ENCODE data around the gene USP32. TPM values are rescaled to one million over a fixed set of nuclear protein-coding genes. Genes with fewer than 3 reads are reported as not detected.
"Not testable (repeated sequence)": the region's sequence is repeated elsewhere in the genome, so short reads cannot be mapped to it uniquely, and the experiment has no call there.

Gene USP32
- total RNA-seq, 2 experiments from 2014 or later: 36.7 to 44.0 TPM

GRCh38 chr17:60351012-60351695 lies 40.8 kb downstream of the USP32 start:
- no peak for DNase-seq
- Mint-ChIP-seq H3K27me3 (ENCODE audit: low read depth) (no peaks in the 10 kb centered on the region), H3K27ac (no peak overlapping the region), H3K4me3 (no peak overlapping the region), H3K4me1 (ENCODE audit: low read depth) (peaks cover 19% of the 10 kb centered on the region), H3K9me3 (ENCODE audit: insufficient read depth) (no peaks in the 10 kb centered on the region), H3K36me3 (ENCODE audit: low read depth) (no peaks in the 10 kb centered on the region)
- ChIA-PET POLR2A (no interaction called here), CTCF (no interaction called here)
- ATAC-seq: no peak

GRCh38 chr17:60348616-60349015 lies 43.3 kb downstream of the USP32 start:
- DNase-seq (no peak), ATAC-seq (no peak)
- no peaks in the 10 kb centered on the region for H3K9me3 Mint-ChIP-seq (ENCODE audit: insufficient read depth)
- H3K4me1 Mint-ChIP-seq (ENCODE audit: low read depth): no peaks in the 10 kb centered on the region
- H3K27ac Mint-ChIP-seq: no peak overlapping the region
- H3K4me3 Mint-ChIP-seq: no peak overlapping the region
- H3K36me3 Mint-ChIP-seq (ENCODE audit: low read depth): peaks cover 6% of the 10 kb centered on the region
- ChIA-PET POLR2A (no interaction called here), CTCF (no interaction called here)
- no peaks in the 10 kb centered on the region for H3K27me3 Mint-ChIP-seq (ENCODE audit: low read depth)

GRCh38 chr17:60345233-60345632 lies 46.7 kb downstream of the USP32 start:
- CTCF ChIA-PET: interaction anchor here (1.0 kb wide), 1 partner anchor 28 kb away, joined by 3 read pairs; no protein-coding TSS in a partner anchor

GRCh38 chr17:60342492-60342891 lies 49.4 kb downstream of the USP32 start:
- DNase-seq; POLR2A ChIA-PET; H3K4me3 Mint-ChIP-seq; ATAC-seq; H3K9me3 Mint-ChIP-seq (ENCODE audit: insufficient read depth); H3K27me3 Mint-ChIP-seq (ENCODE audit: low read depth); CTCF ChIA-PET: not testable (repeated sequence)
- Mint-ChIP-seq H3K36me3 (ENCODE audit: low read depth) (peaks cover 35% of the 10 kb centered on the region), H3K4me1 (ENCODE audit: low read depth) (peaks cover 14% of the 10 kb centered on the region), H3K27ac (peak overlapping the region; percentile 23)

More at GRCh38 chr17:60345233-60345632, 46.7 kb downstream of the USP32 start:
- no peak for DNase-seq
- peaks cover 34% of the 10 kb centered on the region for H3K36me3 Mint-ChIP-seq (ENCODE audit: low read depth)
- no peaks in the 10 kb centered on the region for H3K27me3 Mint-ChIP-seq (ENCODE audit: low read depth)
- H3K4me1 Mint-ChIP-seq (ENCODE audit: low read depth): peaks cover 14% of the 10 kb centered on the region
- ATAC-seq: no peak
- H3K27ac Mint-ChIP-seq: no peak overlapping the region
- H3K4me3 Mint-ChIP-seq: no peak overlapping the region
- no peaks in the 10 kb centered on the region for H3K9me3 Mint-ChIP-seq (ENCODE audit: insufficient read depth)
- POLR2A ChIA-PET: no interaction called here

- ATAC-seq: no peak
- peaks cover 8% of the 10 kb centered on the region for H3K36me3 Mint-ChIP-seq (ENCODE audit: low read depth)
Observed at GRCh38 chr17:60335289-60335688, 56.6 kb downstream of the USP32 start.

GRCh38 chr17:60333628-60334031 lies 58.3 kb downstream of the USP32 start:
- no peak overlapping the region for H3K27ac Mint-ChIP-seq
- H3K27me3 Mint-ChIP-seq (ENCODE audit: low read depth): no peaks in the 10 kb centered on the region
- ChIA-PET CTCF (no interaction called here), POLR2A (no interaction called here)
- no peaks in the 10 kb centered on the region for H3K9me3 Mint-ChIP-seq (ENCODE audit: insufficient read depth)
- no peak overlapping the region for H3K4me3 Mint-ChIP-seq
- H3K4me1 Mint-ChIP-seq (ENCODE audit: low read depth): peaks cover 3% of the 10 kb centered on the region
- H3K36me3 Mint-ChIP-seq (ENCODE audit: low read depth): peaks cover 8% of the 10 kb centered on the region
- DNase-seq: no peak
- no peak for ATAC-seq

More at GRCh38 chr17:60335289-60335688, 56.6 kb downstream of the USP32 start:
- DNase-seq: no peak
- Mint-ChIP-seq H3K27ac (no peak overlapping the region), H3K4me3 (no peak overlapping the region), H3K9me3 (ENCODE audit: insufficient read depth) (no peaks in the 10 kb centered on the region), H3K4me1 (ENCODE audit: low read depth) (peaks cover 3% of the 10 kb centered on the region), H3K27me3 (ENCODE audit: low read depth) (no peaks in the 10 kb centered on the region)
- CTCF ChIA-PET: no interaction called here
- POLR2A ChIA-PET: no interaction called here

- H3K4me3 Mint-ChIP-seq; H3K9me3 Mint-ChIP-seq (ENCODE audit: insufficient read depth); H3K27ac Mint-ChIP-seq; H3K4me1 Mint-ChIP-seq (ENCODE audit: low read depth); ATAC-seq; CTCF ChIA-PET; H3K27me3 Mint-ChIP-seq (ENCODE audit: low read depth); DNase-seq; H3K36me3 Mint-ChIP-seq (ENCODE audit: low read depth): not testable (repeated sequence)
- POLR2A ChIA-PET: interaction anchor here (0.5 kb wide), 1 partner anchor 450 kb away, joined by 3 read pairs; no protein-coding TSS in a partner anchor
Observed at GRCh38 chr17:60333072-60333471, 58.9 kb downstream of the USP32 start.

GRCh38 chr17:60332574-60332973 lies 59.4 kb downstream of the USP32 start:
- CTCF ChIA-PET: no interaction called here

GRCh38 chr17:60330731-60331130 lies 61.2 kb downstream of the USP32 start:
- no peaks in the 10 kb centered on the region for H3K27me3 Mint-ChIP-seq (ENCODE audit: low read depth)
- no peak for DNase-seq
- peaks cover 10% of the 10 kb centered on the region for H3K36me3 Mint-ChIP-seq (ENCODE audit: low read depth)
- peaks cover 3% of the 10 kb centered on the region for H3K4me1 Mint-ChIP-seq (ENCODE audit: low read depth)
- H3K9me3 Mint-ChIP-seq (ENCODE audit: insufficient read depth): no peaks in the 10 kb centered on the region
- POLR2A ChIA-PET: no interaction called here
- no peak for ATAC-seq
- H3K4me3 Mint-ChIP-seq: no peak overlapping the region
- CTCF ChIA-PET: interaction anchor here (0.6 kb wide), 1 partner anchor 910 kb away, joined by 3 read pairs; no protein-coding TSS in a partner anchor
- H3K27ac Mint-ChIP-seq: no peak overlapping the region

More at GRCh38 chr17:60332574-60332973, 59.4 kb downstream of the USP32 start:
- Mint-ChIP-seq H3K36me3 (ENCODE audit: low read depth) (peaks cover 8% of the 10 kb centered on the region), H3K9me3 (ENCODE audit: insufficient read depth) (no peaks in the 10 kb centered on the region), H3K27ac (no peak overlapping the region), H3K4me1 (ENCODE audit: low read depth) (peaks cover 3% of the 10 kb centered on the region), H3K4me3 (no peak overlapping the region), H3K27me3 (ENCODE audit: low read depth) (no peaks in the 10 kb centered on the region)
- ATAC-seq (no peak), DNase-seq (no peak)
- POLR2A ChIA-PET: interaction anchor here (0.5 kb wide), 1 partner anchor 450 kb away, joined by 3 read pairs; no protein-coding TSS in a partner anchor

- no peak for ATAC-seq
- H3K4me1 Mint-ChIP-seq (ENCODE audit: low read depth): no peaks in the 10 kb centered on the region
- POLR2A ChIA-PET: interaction anchor here (0.6 kb wide), 1 partner anchor 60 kb away, joined by 3 read pairs; no protein-coding TSS in a partner anchor
Observed at GRCh38 chr17:60328679-60329078, 63.3 kb downstream of the USP32 start.

GRCh38 chr17:60327901-60328273 lies 64.0 kb downstream of the USP32 start:
- Mint-ChIP-seq H3K9me3 (ENCODE audit: insufficient read depth) (no peaks in the 10 kb centered on the region), H3K4me1 (ENCODE audit: low read depth) (no peaks in the 10 kb centered on the region), H3K36me3 (ENCODE audit: low read depth) (peaks cover 9% of the 10 kb centered on the region), H3K4me3 (no peak overlapping the region), H3K27me3 (ENCODE audit: low read depth) (no peaks in the 10 kb centered on the region), H3K27ac (no peak overlapping the region)
- POLR2A ChIA-PET: no interaction called here
- ATAC-seq (no peak), DNase-seq (no peak)
- CTCF ChIA-PET: no interaction called here

More at GRCh38 chr17:60328679-60329078, 63.3 kb downstream of the USP32 start:
- DNase-seq: no peak
- H3K36me3 Mint-ChIP-seq (ENCODE audit: low read depth): peaks cover 9% of the 10 kb centered on the region
- H3K27ac Mint-ChIP-seq: no peak overlapping the region
- no peak overlapping the region for H3K4me3 Mint-ChIP-seq
- no peaks in the 10 kb centered on the region for H3K27me3 Mint-ChIP-seq (ENCODE audit: low read depth)
- CTCF ChIA-PET: no interaction called here
- no peaks in the 10 kb centered on the region for H3K9me3 Mint-ChIP-seq (ENCODE audit: insufficient read depth)

- DNase-seq (no peak), ATAC-seq (no peak)
- H3K9me3 Mint-ChIP-seq (ENCODE audit: insufficient read depth): no peaks in the 10 kb centered on the region
- H3K27me3 Mint-ChIP-seq (ENCODE audit: low read depth): no peaks in the 10 kb centered on the region
- H3K36me3 Mint-ChIP-seq (ENCODE audit: low read depth): peaks cover 6% of the 10 kb centered on the region
- H3K4me1 Mint-ChIP-seq (ENCODE audit: low read depth): no peaks in the 10 kb centered on the region
- ChIA-PET CTCF (no interaction called here), POLR2A (no interaction called here)
- H3K27ac Mint-ChIP-seq: no peak overlapping the region
- H3K4me3 Mint-ChIP-seq: no peak overlapping the region
Observed at GRCh38 chr17:60327134-60327900, 64.6 kb downstream of the USP32 start.
